IMR-90 (cell line): Measurements from ENCODE around the gene SMYD2. TPM values are rescaled to one million over a fixed set of nuclear protein-coding genes. Genes with fewer than 3 reads are reported as not detected.

ENCODE experiments used
- ATAC-seq: fragments of 200-7000 bp; cut with Tn5 transposase; 2 replicates; pipeline ENCODE4 v1.9.1; 2020; ENCODE audit warnings: low read depth, mild to moderate bottlenecking, moderate library complexity
- BruUV-seq: library from RNA; stranded (reverse); fragments of 400-500 nt; replicated peaks from 2 replicates; lab custom pipeline; 2021; lab: Mats Ljungman, UMichigan
- CTCF ChIA-PET: fragments of 300-600 bp; formaldehyde crosslinking; extraction: SDS; loops from one replicate; lab custom pipeline; 2021; ENCODE audit warnings: antibody characterized with exemption; lab: Yijun Ruan, JAX
- POLR2A ChIA-PET: fragments of 300-600 bp; sonication (Branson Sonifier 250); formaldehyde crosslinking; loops from one replicate; lab custom pipeline; 2022; ENCODE audit warnings: antibody characterized with exemption; ENCODE audit not compliant: unreplicated experiment; lab: Charles Lee
- DNase-seq: peaks from one replicate; pipeline ENCODE4 v3.0.0; 2013
- H2AFZ ChIP-seq: replicated peaks from 2 replicates; pipeline ENCODE3; 2013; ENCODE audit warnings: low read length, mild to moderate bottlenecking; ENCODE audit not compliant: poor library complexity
- H2AK5ac ChIP-seq: 2 replicates; pipeline ENCODE4 v1.6.1; 2013; ENCODE audit warnings: low read depth, low read length, inconsistent platforms
- H2AK9ac ChIP-seq: replicated peaks from 2 replicates; pipeline ENCODE3; 2013; ENCODE audit warnings: mild to moderate bottlenecking, low read depth, low read length, moderate library complexity; ENCODE audit not compliant: poor library complexity
- H2BK120ac ChIP-seq: 2 replicates; pipeline ENCODE4 v1.6.1; 2013; ENCODE audit warnings: low read depth, low read length, inconsistent platforms
- H2BK15ac ChIP-seq: 3 replicates; pipeline ENCODE4 v1.6.1; 2013; ENCODE audit warnings: low read depth, low read length, inconsistent platforms
- H2BK20ac ChIP-seq: 2 replicates; pipeline ENCODE4 v1.6.1; 2013; ENCODE audit warnings: low read depth, mild to moderate bottlenecking, inconsistent platforms, low read length, moderate library complexity
- H2BK5ac ChIP-seq: 2 replicates; pipeline ENCODE4 v1.6.1; 2013; ENCODE audit warnings: mild to moderate bottlenecking, low read depth, low read length, inconsistent platforms; ENCODE audit not compliant: poor library complexity, severe bottlenecking
- H3K14ac ChIP-seq: replicated peaks from 2 replicates; pipeline ENCODE4 v1.6.1; 2013; ENCODE audit warnings: low read depth, low read length, inconsistent platforms
- H3K18ac ChIP-seq: 2 replicates; pipeline ENCODE4 v1.6.1; 2013; ENCODE audit warnings: low read depth, low read length, control low read depth
- H3K23ac ChIP-seq: 2 replicates; pipeline ENCODE4 v1.6.1; 2013; ENCODE audit warnings: low read depth, low read length, inconsistent platforms
- H3K27ac ChIP-seq: 2 replicates; pipeline ENCODE4 v1.5.1; 2013; ENCODE audit warnings: mild to moderate bottlenecking, control low read depth, low read length; ENCODE audit not compliant: insufficient read depth
- H3K27me3 ChIP-seq: 2 replicates; pipeline ENCODE4 v1.6.1; 2013; ENCODE audit warnings: low read length; ENCODE audit not compliant: control insufficient read depth, insufficient read depth
- H3K36me3 ChIP-seq: 2 replicates; pipeline ENCODE4 v1.6.1; 2013; ENCODE audit warnings: low read length, mixed read lengths; ENCODE audit not compliant: control insufficient read depth, insufficient read depth
- H3K4ac ChIP-seq: 2 replicates; pipeline ENCODE4 v1.6.1; 2013; ENCODE audit warnings: low read depth, low read length, inconsistent platforms
- H3K4me1 ChIP-seq: 2 replicates; pipeline ENCODE4 v1.6.1; 2013; ENCODE audit warnings: low read length, mixed read lengths; ENCODE audit not compliant: control insufficient read depth, insufficient read depth
- H3K4me2 ChIP-seq: 2 replicates; pipeline ENCODE4 v1.6.1; 2013; ENCODE audit warnings: low read depth, mild to moderate bottlenecking, control low read depth, low read length, moderate library complexity
- H3K4me3 ChIP-seq: 2 replicates; pipeline ENCODE4 v1.5.1; 2013; ENCODE audit warnings: low read depth, mild to moderate bottlenecking, control low read depth, low read length, moderate library complexity; ENCODE audit not compliant: insufficient read depth
- H3K56ac ChIP-seq: 2 replicates; pipeline ENCODE4 v1.6.1; 2013; ENCODE audit warnings: low read length, inconsistent platforms; ENCODE audit not compliant: insufficient read depth; ENCODE audit errors: extremely low read depth
- H3K79me1 ChIP-seq, 2 experiments: 2 replicates each; pipeline ENCODE4 v1.6.1; 2013; ENCODE audit warnings: low read length in 2 of 2, inconsistent platforms in 1 of 2, low read depth in 1 of 2
- H3K9ac ChIP-seq: 2 replicates; pipeline ENCODE4 v1.6.1; 2013; ENCODE audit warnings: low read depth, low read length, control low read depth
- H3K9me1 ChIP-seq: 2 replicates; pipeline ENCODE4 v1.6.1; 2013; ENCODE audit warnings: low read length, inconsistent platforms; ENCODE audit not compliant: insufficient read depth
- H3K9me3 ChIP-seq: 2 replicates; pipeline ENCODE4 v1.6.1; 2013; ENCODE audit warnings: low read length; ENCODE audit not compliant: control insufficient read depth, insufficient read depth
- H4K20me1 ChIP-seq: 2 replicates; pipeline ENCODE4 v1.6.1; 2013; ENCODE audit warnings: low read length, inconsistent platforms; ENCODE audit not compliant: insufficient read depth
- H4K5ac ChIP-seq: 2 replicates; pipeline ENCODE4 v1.6.1; 2013; ENCODE audit warnings: mild to moderate bottlenecking, low read depth, low read length, control low read depth
- H4K8ac ChIP-seq, 2 experiments: 2 replicates each; pipeline ENCODE4 v1.6.1; 2013; ENCODE audit warnings: low read depth in 2 of 2, low read length in 2 of 2, control low read depth in 1 of 2, inconsistent platforms in 1 of 2
- H4K91ac ChIP-seq: 2 replicates; pipeline ENCODE4 v1.6.1; 2013; ENCODE audit warnings: low read depth, low read length, inconsistent platforms; ENCODE audit not compliant: insufficient read depth
- BHLHE40 ChIP-seq: fragments of 150-350 bp; IDR thresholded peaks from 2 replicates; pipeline ENCODE4 v1.6.1; 2016; ENCODE audit warnings: mild to moderate bottlenecking, low read depth, low read length
- FOS ChIP-seq: fragments of 150-350 bp; IDR thresholded peaks from 2 replicates; pipeline ENCODE4 v1.6.1; 2016; ENCODE audit warnings: low read depth, low read length
- MAZ ChIP-seq: IDR thresholded peaks from 2 replicates; pipeline ENCODE4 v1.6.1; 2012; ENCODE audit warnings: low read depth, mild to moderate bottlenecking, low read length, improper control_type of control experiment, moderate library complexity, borderline replicate concordance
- RAD21 ChIP-seq: IDR thresholded peaks from 2 replicates; pipeline ENCODE4 v1.6.1; 2012; ENCODE audit warnings: low read length, improper control_type of control experiment
- RFX5 ChIP-seq: IDR thresholded peaks from 2 replicates; pipeline ENCODE4 v1.8.0; 2012; ENCODE audit warnings: low read depth, mild to moderate bottlenecking, low read length, moderate library complexity
- SMC3 ChIP-seq: fragments of 150-350 bp; IDR thresholded peaks from 2 replicates; pipeline ENCODE4 v1.6.1; 2016; ENCODE audit warnings: low read depth, mild to moderate bottlenecking, antibody characterized with exemption, low read length, moderate library complexity
- WGBS, 2 experiments: methylation state at CpG; one replicate each; pipeline versions ENCODE4 v1.1.5 to v1.1.7; 2013; ENCODE audit warnings: missing lambda C conversion rate in 2 of 2; ENCODE audit not compliant: insufficient read length in 1 of 2; ENCODE audit errors: extremely low coverage in 2 of 2; 5-methylcytosine and 5-hydroxymethylcytosine counted together
- dilution Hi-C: fragments of 300-500 bp; cut with HindIII; formaldehyde crosslinking; loops from one replicate; pipeline ENCODE4 v1.14.3; 2018; ENCODE audit warnings: low sequenced_read_pairs; ENCODE audit not compliant: unreplicated experiment
- in situ Hi-C: fragments of 300-500 bp; cut with MboI; formaldehyde crosslinking; loops from 3 replicates; pipeline ENCODE4 v1.14.3; 2019; ENCODE audit warnings: low sequenced_read_pairs, inconsistent platforms, mixed read lengths
- intact Hi-C: fragments of 100-400 bp; cut with micrococcal nuclease; formaldehyde crosslinking; loops from 2 replicates; pipeline ENCODE4 v1.10.0; 2022
- polyA plus RNA-seq, 3 experiments: library from polyadenylated mRNA; depleted of rRNA; stranded (reverse); fragments of >200 nt; gene quantifications; 2 replicates each; pipeline ENCODE4 v1.2.3, GENCODE V29; 2012; ENCODE audit warnings: low replicate concordance in 1 of 3
- total RNA-seq: library from RNA; depleted of rRNA; stranded (reverse); fragments of >200 nt; gene quantifications from 2 replicates; pipeline ENCODE4 v1.2.3, GENCODE V29; 2012

Gene SMYD2
- total and polyA plus RNA-seq, 2 of the 4 experiments (the other 2 are of a cell fraction): 32.7 to 61.7 TPM

DNA sequence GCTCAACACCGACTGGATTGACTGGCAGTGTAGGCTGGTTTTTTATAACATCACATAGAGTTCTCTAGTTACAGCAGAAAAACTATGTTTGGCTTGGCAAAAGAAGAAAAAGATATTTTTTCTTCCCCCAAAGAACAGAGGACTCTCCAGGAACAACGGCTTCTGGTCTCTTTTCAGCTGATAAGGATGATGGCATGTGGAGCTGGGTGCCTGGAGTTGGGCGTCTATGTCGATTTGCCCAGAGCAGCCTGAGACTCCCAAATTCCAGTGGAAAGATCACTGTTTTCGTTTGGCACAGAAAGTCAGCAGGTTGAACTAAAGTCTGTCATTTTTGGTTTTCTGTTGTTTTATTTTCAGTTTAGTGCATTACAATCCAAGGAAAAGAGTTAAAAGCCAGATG, 91.1 kb downstream of the SMYD2 start:
- no peak overlapping the region for H3K27ac ChIP-seq
- H3K4me3 ChIP-seq: no peak overlapping the region
- H3K9me1 ChIP-seq: peaks cover 13% of the 10 kb centered on the region; the same call in 1 of the 2 replicates
- DNase-seq (no peak), ATAC-seq (no peak)
- intact Hi-C loops: no loop called here
- no peaks in the 10 kb centered on the region for H3K27me3 ChIP-seq
- H3K18ac ChIP-seq: no peak overlapping the region
- POLR2A ChIA-PET: no interaction called here
- no peaks in the 10 kb centered on the region; the same call in 1 of the 2 replicates for H4K20me1 ChIP-seq
- no peak overlapping the region for H2BK120ac ChIP-seq
- peaks cover 3% of the 10 kb centered on the region; the same call in 1 of the 2 replicates for H3K4me1 ChIP-seq
- no peak overlapping the region for H2BK5ac ChIP-seq
- no peak overlapping the region for H2BK15ac ChIP-seq
- no peaks in the 10 kb centered on the region for H3K9me3 ChIP-seq
- H3K4me2 ChIP-seq: no peak overlapping the region
- no peak overlapping the region for H2BK20ac ChIP-seq
- H2AK9ac ChIP-seq: no peak overlapping the region
- H2AFZ ChIP-seq: no peak overlapping the region
- dilution Hi-C loops: no loop called here
- no peak overlapping the region for H4K8ac ChIP-seq
- no peak overlapping the region for H3K14ac ChIP-seq
- no peak overlapping the region for H4K91ac ChIP-seq
- no peak overlapping the region for H3K23ac ChIP-seq
- CTCF ChIA-PET: no interaction called here
- peaks cover 41% of the 10 kb centered on the region for H3K36me3 ChIP-seq
- no peak overlapping the region for H3K9ac ChIP-seq
- no peak for TF ChIP-seq SMC3
- TF ChIP-seq FOS: no peak
- no peak for TF ChIP-seq MAZ
- no peak for TF ChIP-seq RFX5
- TF ChIP-seq RAD21: no peak
- TF ChIP-seq BHLHE40: no peak
- no peak overlapping the region for H3K56ac ChIP-seq
- WGBS, 2 experiments: 58% methylated on average over 2 of the region's 5 CpGs; no CpG with 5 or more reads in 1 of the 2 experiments
- no TSS peak for BruUV-seq
- H4K5ac ChIP-seq: no peak overlapping the region
- no peak overlapping the region for H2AK5ac ChIP-seq
- in situ Hi-C loops: no loop called here
- H3K79me1 ChIP-seq: peaks cover 11 to 30% of the 10 kb centered on the region in 2 experiments; a peak in 3 of 4 replicates
- H3K4ac ChIP-seq: no peak overlapping the region
